Osteocyte (in vitro differentiated cells): ENCODE measurements around the gene RSPH1. TPM values are rescaled to one million over a fixed set of nuclear protein-coding genes. Genes with fewer than 3 reads are reported as not detected.

Experiments
- DNase-seq: peaks from one replicate; pipeline ENCODE4 v3.0.0; 2021; ENCODE audit warnings: mixed read lengths; ENCODE audit not compliant: unreplicated experiment; ENCODE audit errors: extremely low spot score
- H3K27ac Mint-ChIP-seq: one replicate; pipeline ENCODE4 v1.8.0; 2021; ENCODE audit warnings: mild to moderate bottlenecking, mixed read lengths; ENCODE audit not compliant: unreplicated experiment
- H3K27me3 Mint-ChIP-seq: one replicate; pipeline ENCODE4 v1.8.0; 2021; ENCODE audit warnings: mixed read lengths; ENCODE audit not compliant: unreplicated experiment
- H3K36me3 Mint-ChIP-seq: one replicate; pipeline ENCODE4 v1.8.0; 2021; ENCODE audit warnings: mixed read lengths; ENCODE audit not compliant: unreplicated experiment
- H3K4me1 Mint-ChIP-seq: one replicate; pipeline ENCODE4 v1.8.0; 2021; ENCODE audit warnings: mixed read lengths; ENCODE audit not compliant: unreplicated experiment
- H3K4me3 Mint-ChIP-seq: one replicate; pipeline ENCODE4 v1.8.0; 2021; ENCODE audit warnings: mild to moderate bottlenecking, moderate library complexity, mixed read lengths; ENCODE audit not compliant: unreplicated experiment
- H3K9me3 Mint-ChIP-seq: one replicate; pipeline ENCODE4 v1.8.0; 2021; ENCODE audit warnings: mixed read lengths; ENCODE audit not compliant: unreplicated experiment
- total RNA-seq: library from RNA; stranded (reverse); gene quantifications from 2 replicates; pipeline ENCODE4 v1.2.1, GENCODE V29; 2021
- TF ChIP-seq, protein P1 (sequence below): fragments of 200-600 bp; sonication (generic); IDR thresholded peaks from 2 replicates; pipeline ENCODE4 v1.5.0; 2021; ENCODE audit warnings: antibody characterized with exemption, mild to moderate bottlenecking, moderate library complexity

Gene RSPH1
- total RNA-seq, 1 donor from 2014 or later: 0.19 TPM

- TF ChIP-seq, protein P1, sequence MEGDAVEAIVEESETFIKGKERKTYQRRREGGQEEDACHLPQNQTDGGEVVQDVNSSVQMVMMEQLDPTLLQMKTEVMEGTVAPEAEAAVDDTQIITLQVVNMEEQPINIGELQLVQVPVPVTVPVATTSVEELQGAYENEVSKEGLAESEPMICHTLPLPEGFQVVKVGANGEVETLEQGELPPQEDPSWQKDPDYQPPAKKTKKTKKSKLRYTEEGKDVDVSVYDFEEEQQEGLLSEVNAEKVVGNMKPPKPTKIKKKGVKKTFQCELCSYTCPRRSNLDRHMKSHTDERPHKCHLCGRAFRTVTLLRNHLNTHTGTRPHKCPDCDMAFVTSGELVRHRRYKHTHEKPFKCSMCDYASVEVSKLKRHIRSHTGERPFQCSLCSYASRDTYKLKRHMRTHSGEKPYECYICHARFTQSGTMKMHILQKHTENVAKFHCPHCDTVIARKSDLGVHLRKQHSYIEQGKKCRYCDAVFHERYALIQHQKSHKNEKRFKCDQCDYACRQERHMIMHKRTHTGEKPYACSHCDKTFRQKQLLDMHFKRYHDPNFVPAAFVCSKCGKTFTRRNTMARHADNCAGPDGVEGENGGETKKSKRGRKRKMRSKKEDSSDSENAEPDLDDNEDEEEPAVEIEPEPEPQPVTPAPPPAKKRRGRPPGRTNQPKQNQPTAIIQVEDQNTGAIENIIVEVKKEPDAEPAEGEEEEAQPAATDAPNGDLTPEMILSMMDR: no peak
- Mint-ChIP-seq H3K36me3 (no peaks in the 10 kb centered on the region), H3K27me3 (peaks cover 49% of the 10 kb centered on the region), H3K4me3 (no peak overlapping the region), H3K9me3 (no peaks in the 10 kb centered on the region), H3K4me1 (no peaks in the 10 kb centered on the region), H3K27ac (no peak overlapping the region)
- no peak for DNase-seq
Observed at GRCh38 chr21:42489991-42490390, 6.0 kb downstream of the RSPH1 start.

- TF ChIP-seq, protein P1: no peak
- Mint-ChIP-seq H3K4me3 (no peak overlapping the region), H3K9me3 (no peaks in the 10 kb centered on the region), H3K27me3 (peaks cover 54% of the 10 kb centered on the region), H3K27ac (no peak overlapping the region), H3K36me3 (no peaks in the 10 kb centered on the region), H3K4me1 (no peaks in the 10 kb centered on the region)
- no peak for DNase-seq
Observed at GRCh38 chr21:42489006-42489563, 6.9 kb downstream of the RSPH1 start.

DNA sequence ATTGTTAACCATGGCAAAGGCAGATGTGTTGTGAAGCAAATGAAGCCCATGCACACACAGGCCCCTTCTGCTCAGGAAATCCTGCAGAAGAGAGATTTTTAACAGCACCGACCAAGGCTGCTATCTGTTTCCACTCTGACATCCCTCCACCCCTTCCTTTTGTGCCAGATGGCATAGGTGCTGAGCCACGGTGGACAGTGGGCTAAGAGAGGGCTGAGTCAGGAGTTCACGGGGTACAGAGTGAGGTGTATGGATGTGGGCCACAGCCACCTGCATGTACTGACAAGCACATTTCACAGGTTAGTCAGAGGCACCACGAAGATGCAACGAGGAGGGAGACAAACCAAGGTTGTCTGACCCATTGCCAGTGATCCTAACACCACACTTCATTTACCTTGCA, 9.5 kb downstream of the RSPH1 start:
- H3K4me3 Mint-ChIP-seq: no peak overlapping the region
- no peak overlapping the region for H3K27ac Mint-ChIP-seq
- TF ChIP-seq, protein P1: no peak
- no peaks in the 10 kb centered on the region for H3K4me1 Mint-ChIP-seq
- no peak for DNase-seq
- H3K27me3 Mint-ChIP-seq: peaks cover 51% of the 10 kb centered on the region
- no peaks in the 10 kb centered on the region for H3K36me3 Mint-ChIP-seq
- H3K9me3 Mint-ChIP-seq: no peaks in the 10 kb centered on the region

DNA sequence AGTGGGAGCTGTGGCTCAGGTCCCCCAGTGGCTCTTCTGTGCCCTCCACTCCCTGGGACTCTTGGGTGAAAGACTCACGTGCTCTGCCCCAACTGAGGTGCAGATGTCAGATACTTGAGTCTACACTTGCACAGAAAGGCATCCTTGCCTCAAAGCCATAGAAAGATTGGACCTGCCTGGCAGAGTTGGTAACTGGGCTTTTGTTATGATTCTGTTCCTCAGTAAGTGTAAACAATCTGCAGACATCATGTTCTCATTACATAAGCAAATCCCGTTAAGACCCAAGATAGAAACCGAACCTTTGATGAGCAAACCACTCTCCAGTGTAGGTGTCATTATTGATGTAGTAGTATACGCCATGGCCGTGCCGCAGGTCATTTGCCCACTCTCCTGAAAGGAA, 10.0 kb downstream of the RSPH1 start:
- Mint-ChIP-seq H3K9me3 (no peaks in the 10 kb centered on the region), H3K4me3 (no peak overlapping the region), H3K27me3 (peaks cover 52% of the 10 kb centered on the region), H3K27ac (no peak overlapping the region), H3K4me1 (no peaks in the 10 kb centered on the region), H3K36me3 (no peaks in the 10 kb centered on the region)
- peak; percentile 46 for DNase-seq
- TF ChIP-seq, protein P1: no peak

- Mint-ChIP-seq H3K27me3 (peaks cover 51% of the 10 kb centered on the region), H3K36me3 (no peaks in the 10 kb centered on the region), H3K9me3 (no peaks in the 10 kb centered on the region), H3K4me3 (no peak overlapping the region), H3K27ac (no peak overlapping the region), H3K4me1 (no peaks in the 10 kb centered on the region)
- TF ChIP-seq, protein P1: no peak
- peak; percentile 71 for DNase-seq
Observed at GRCh38 chr21:42484966-42485365, 11.1 kb downstream of the RSPH1 start.
